GM21529 (cell line): Measurements from ENCODE around the gene ZP4.

ENCODE experiments used
- ATAC-seq: cut with Tn5 transposase; IDR thresholded peaks from one replicate; pipeline ENCODE4 v1.9.1; 2021; ENCODE audit not compliant: unreplicated experiment

The ZP4 gene

GRCh38 chr1:237890822-237891221 is at the start of gene ZP4:
TSS of gene ZP4 (minus strand) at chr1:237890922. CDS start at chr1:237890635, 287 bp downstream.
- no peak for ATAC-seq

- no peak for ATAC-seq
Measured at GRCh38 chr1:237938553-237938952, 47.8 kb upstream of the ZP4 start.

- ATAC-seq = no peak
Measured at GRCh38 chr1:237938068-237938467, 47.3 kb upstream of the ZP4 start.

- no peak for ATAC-seq
Measured at GRCh38 chr1:237932816-237933215, 42.1 kb upstream of the ZP4 start.

GRCh38 chr1:237931581-237931980 is 40.9 kb upstream of the ZP4 start:
- ATAC-seq = no peak

- no peak for ATAC-seq
Measured at GRCh38 chr1:237927198-237927597, 36.5 kb upstream of the ZP4 start.

- no peak for ATAC-seq
Measured at GRCh38 chr1:237921306-237921705, 30.6 kb upstream of the ZP4 start.

- no peak for ATAC-seq
Measured at GRCh38 chr1:237913345-237913744, 22.6 kb upstream of the ZP4 start.

- ATAC-seq = no peak
Measured at GRCh38 chr1:237911911-237912310, 21.2 kb upstream of the ZP4 start.

- ATAC-seq = no peak
Measured at GRCh38 chr1:237910834-237911233, 20.1 kb upstream of the ZP4 start.

GRCh38 chr1:237903961-237904360 is 13.2 kb upstream of the ZP4 start:
- no peak for ATAC-seq

- ATAC-seq = no peak
Measured at GRCh38 chr1:237902960-237903743, 12.4 kb upstream of the ZP4 start.

- peak; percentile 66 for ATAC-seq
Measured at GRCh38 chr1:237901299-237901934, 10.7 kb upstream of the ZP4 start.

- ATAC-seq = no peak
Measured at GRCh38 chr1:237895630-237896029, 4.9 kb upstream of the ZP4 start.

GRCh38 chr1:237894131-237894530 is 3.4 kb upstream of the ZP4 start:
- ATAC-seq = no peak

- no peak for ATAC-seq
Measured at GRCh38 chr1:237891979-237892378, 1.3 kb upstream of the ZP4 start.

GRCh38 chr1:237891266-237891665 is 544 bp upstream of the ZP4 start:
- ATAC-seq = no peak

GRCh38 chr1:237890416-237890815 is 306 bp downstream of the ZP4 start:
- ATAC-seq = no peak

GRCh38 chr1:237888143-237888542 is 2.6 kb downstream of the ZP4 start:
- ATAC-seq = no peak

- no peak for ATAC-seq
Measured at GRCh38 chr1:237887542-237887941, 3.2 kb downstream of the ZP4 start.

GRCh38 chr1:237884237-237884636 is 6.5 kb downstream of the ZP4 start:
- no peak for ATAC-seq

- no peak for ATAC-seq
Measured at GRCh38 chr1:237879195-237879594, 11.5 kb downstream of the ZP4 start.

- ATAC-seq = no peak
Measured at GRCh38 chr1:237878406-237878805, 12.3 kb downstream of the ZP4 start.
